KMS-11 (cell line): Measurements from ENCODE around the gene AK9.

ENCODE experiments used
- H2AFZ ChIP-seq: fragments of 200-600 bp; sonication (generic); 2 replicates; pipeline ENCODE4 v1.6.1; 2016; ENCODE audit warnings: antibody characterized with exemption, mixed run types, low read depth
- H3K27ac ChIP-seq: fragments of 200-600 bp; sonication (generic); 2 replicates; pipeline ENCODE4 v1.6.1; 2016; ENCODE audit warnings: mild to moderate bottlenecking, mixed run types
- H3K27me3 ChIP-seq: fragments of 200-600 bp; sonication (generic); 2 replicates; pipeline ENCODE4 v1.6.1; 2017; ENCODE audit warnings: mild to moderate bottlenecking, low read depth, mixed run types, moderate library complexity; ENCODE audit not compliant: insufficient read depth
- H3K36me3 ChIP-seq: fragments of 200-600 bp; sonication (generic); 2 replicates; pipeline ENCODE4 v1.6.1; 2017; ENCODE audit warnings: mild to moderate bottlenecking, mixed run types; ENCODE audit not compliant: insufficient read depth
- H3K4me1 ChIP-seq: fragments of 200-600 bp; sonication (generic); 2 replicates; pipeline ENCODE4 v1.6.1; 2016; ENCODE audit warnings: mild to moderate bottlenecking, low read depth, mixed run types; ENCODE audit not compliant: poor library complexity, severe bottlenecking
- H3K4me2 ChIP-seq: fragments of 200-600 bp; sonication (generic); 2 replicates; pipeline ENCODE4 v1.7.0; 2016; ENCODE audit warnings: mild to moderate bottlenecking, mixed run types
- H3K4me3 ChIP-seq: fragments of 200-600 bp; sonication (generic); IDR thresholded peaks from 2 replicates; pipeline ENCODE4 v1.6.1; 2017; ENCODE audit warnings: low read depth, low read length, mixed read lengths; ENCODE audit not compliant: insufficient read depth
- H3K79me2 ChIP-seq: fragments of 200-600 bp; sonication (generic); 2 replicates; pipeline ENCODE4 v1.6.1; 2016; ENCODE audit warnings: low read depth, mixed run types; ENCODE audit not compliant: insufficient read depth
- H3K9ac ChIP-seq: fragments of 200-600 bp; sonication (generic); 2 replicates; pipeline ENCODE4 v1.6.1; 2016; ENCODE audit warnings: mild to moderate bottlenecking, mixed run types
- H4K20me1 ChIP-seq: fragments of 200-600 bp; sonication (generic); 2 replicates; pipeline ENCODE4 v1.6.1; 2016; ENCODE audit warnings: mild to moderate bottlenecking, mixed run types; ENCODE audit not compliant: insufficient read depth
- TF ChIP-seq, protein P1 (sequence below): fragments of 200-600 bp; sonication (generic); conservative IDR thresholded peaks from 2 replicates; pipeline ENCODE4 v1.6.1; 2017; ENCODE audit warnings: low read depth, mild to moderate bottlenecking, antibody characterized with exemption, low read length, moderate library complexity, mixed read lengths

The AK9 gene

DNA sequence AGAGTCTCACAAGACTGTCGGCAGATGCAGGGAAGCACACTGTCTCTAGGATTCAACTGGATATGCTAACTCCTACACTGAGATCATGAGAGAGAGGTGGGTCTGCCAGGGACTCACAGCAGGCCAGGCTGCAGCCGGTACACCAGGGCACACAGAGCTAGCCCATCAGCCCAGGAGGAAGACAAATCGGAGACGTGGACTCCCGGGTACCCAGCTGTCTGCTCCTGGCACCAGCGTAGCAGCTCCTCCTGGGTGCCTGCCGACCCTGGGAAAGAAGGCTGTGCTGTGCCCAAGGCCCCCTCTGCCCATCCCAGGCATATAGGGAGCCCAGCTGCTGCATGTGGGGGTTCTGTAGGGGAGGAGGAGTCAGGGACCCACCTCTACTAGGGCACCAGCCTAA, 242.4 kb downstream of the AK9 start:
- Histone ChIP-seq H4K20me1 (no peaks in the 10 kb centered on the region), H3K27me3 (no peaks in the 10 kb centered on the region), H3K4me2 (no peak overlapping the region), H3K9ac (no peak overlapping the region), H3K36me3 (no peaks in the 10 kb centered on the region), H3K79me2 (no peaks in the 10 kb centered on the region), H3K4me3 (no peak overlapping the region), H3K4me1 (no peaks in the 10 kb centered on the region), H2AFZ (no peak overlapping the region), H3K27ac (no peak overlapping the region)
- TF ChIP-seq, protein P1, sequence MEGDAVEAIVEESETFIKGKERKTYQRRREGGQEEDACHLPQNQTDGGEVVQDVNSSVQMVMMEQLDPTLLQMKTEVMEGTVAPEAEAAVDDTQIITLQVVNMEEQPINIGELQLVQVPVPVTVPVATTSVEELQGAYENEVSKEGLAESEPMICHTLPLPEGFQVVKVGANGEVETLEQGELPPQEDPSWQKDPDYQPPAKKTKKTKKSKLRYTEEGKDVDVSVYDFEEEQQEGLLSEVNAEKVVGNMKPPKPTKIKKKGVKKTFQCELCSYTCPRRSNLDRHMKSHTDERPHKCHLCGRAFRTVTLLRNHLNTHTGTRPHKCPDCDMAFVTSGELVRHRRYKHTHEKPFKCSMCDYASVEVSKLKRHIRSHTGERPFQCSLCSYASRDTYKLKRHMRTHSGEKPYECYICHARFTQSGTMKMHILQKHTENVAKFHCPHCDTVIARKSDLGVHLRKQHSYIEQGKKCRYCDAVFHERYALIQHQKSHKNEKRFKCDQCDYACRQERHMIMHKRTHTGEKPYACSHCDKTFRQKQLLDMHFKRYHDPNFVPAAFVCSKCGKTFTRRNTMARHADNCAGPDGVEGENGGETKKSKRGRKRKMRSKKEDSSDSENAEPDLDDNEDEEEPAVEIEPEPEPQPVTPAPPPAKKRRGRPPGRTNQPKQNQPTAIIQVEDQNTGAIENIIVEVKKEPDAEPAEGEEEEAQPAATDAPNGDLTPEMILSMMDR = no peak

DNA sequence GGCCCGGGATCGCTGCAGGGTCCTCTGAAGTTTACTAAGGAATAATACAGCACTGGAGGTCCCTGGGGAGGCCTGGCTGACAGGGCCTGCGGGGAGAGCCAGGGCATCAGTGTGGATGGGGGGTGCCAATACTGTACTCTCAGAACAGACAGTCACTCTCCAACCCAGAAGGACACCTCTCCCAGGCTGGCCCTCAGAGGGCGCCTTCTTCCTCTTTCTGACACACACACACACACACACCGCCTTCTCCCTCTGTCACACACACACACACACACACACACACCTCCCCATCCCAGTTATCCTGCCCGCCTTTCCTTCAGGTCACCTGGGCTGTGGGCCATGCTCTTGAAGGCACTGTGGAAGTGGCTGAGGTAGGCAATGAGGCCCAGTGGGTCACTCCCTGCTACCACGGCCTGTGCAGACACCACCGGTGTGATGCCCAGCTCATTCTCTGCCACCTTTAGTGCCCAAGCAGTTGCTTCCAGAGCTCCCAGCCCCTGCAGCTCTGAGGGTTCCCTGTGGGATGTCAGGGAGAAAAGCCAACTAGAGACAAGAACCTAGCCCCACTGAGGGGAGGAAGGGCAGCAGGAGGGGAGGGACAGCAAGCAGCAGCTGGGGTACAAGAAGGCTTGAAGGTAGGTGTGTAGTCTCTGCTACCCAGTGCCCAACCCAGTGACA, 243.0 kb downstream of the AK9 start:
- no peaks in the 10 kb centered on the region for H4K20me1 ChIP-seq
- no peaks in the 10 kb centered on the region for H3K79me2 ChIP-seq
- H3K4me3 ChIP-seq = no peak overlapping the region
- no peak overlapping the region for H2AFZ ChIP-seq
- H3K4me1 ChIP-seq = no peaks in the 10 kb centered on the region
- H3K27ac ChIP-seq = no peak overlapping the region
- H3K27me3 ChIP-seq = no peaks in the 10 kb centered on the region
- TF ChIP-seq, protein P1 = no peak
- no peak overlapping the region for H3K9ac ChIP-seq
- H3K36me3 ChIP-seq = no peaks in the 10 kb centered on the region
- no peak overlapping the region for H3K4me2 ChIP-seq

DNA sequence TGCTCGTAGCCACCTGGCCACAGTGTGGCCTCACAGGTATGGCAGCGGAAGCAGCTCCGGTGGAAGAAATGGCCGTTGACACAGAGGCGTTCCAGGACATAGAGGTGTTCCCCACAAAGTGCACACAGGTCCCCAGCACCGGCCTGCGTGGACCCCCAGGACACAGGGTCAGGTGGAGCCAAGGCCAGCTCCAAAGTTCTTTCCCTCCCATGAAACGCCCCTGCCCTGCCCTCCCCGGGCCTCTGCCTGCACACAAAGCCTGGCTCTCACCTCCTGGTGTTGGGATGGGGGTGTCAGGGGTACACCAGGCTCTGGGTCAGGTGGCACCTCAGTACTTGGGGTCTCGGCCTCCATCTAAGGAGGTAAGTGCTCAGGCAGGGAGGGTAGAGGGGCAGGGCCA, 243.9 kb downstream of the AK9 start:
- no peaks in the 10 kb centered on the region for H3K79me2 ChIP-seq
- TF ChIP-seq, protein P1 = no peak
- H3K36me3 ChIP-seq = no peaks in the 10 kb centered on the region
- no peak overlapping the region for H3K9ac ChIP-seq
- no peak overlapping the region for H3K27ac ChIP-seq
- no peaks in the 10 kb centered on the region for H3K4me1 ChIP-seq
- H4K20me1 ChIP-seq = no peaks in the 10 kb centered on the region
- H3K27me3 ChIP-seq = no peaks in the 10 kb centered on the region
- no peak overlapping the region for H3K4me3 ChIP-seq
- H3K4me2 ChIP-seq = no peak overlapping the region
- H2AFZ ChIP-seq = no peak overlapping the region

GRCh38 chr6:109446541-109446940, 244.5 kb downstream of the AK9 start:
- Histone ChIP-seq H3K4me2 (no peak overlapping the region), H4K20me1 (no peaks in the 10 kb centered on the region), H3K27ac (no peak overlapping the region), H3K4me3 (no peak overlapping the region), H3K27me3 (no peaks in the 10 kb centered on the region), H3K9ac (no peak overlapping the region), H3K36me3 (no peaks in the 10 kb centered on the region), H3K79me2 (no peaks in the 10 kb centered on the region), H2AFZ (no peak overlapping the region), H3K4me1 (no peaks in the 10 kb centered on the region)
- TF ChIP-seq, protein P1 = no peak
